Measurements from ENCODE around the gene SIRT1. TPM values are rescaled to one million over a fixed set of nuclear protein-coding genes. Genes with fewer than 3 reads are reported as not detected.
"Not testable (repeated sequence)": the region's sequence is repeated elsewhere in the genome, so short reads cannot be mapped to it uniquely, and the experiment has no call there.

SIRT1 gene
- 23.9 and 25.6 TPM in 2 replicates for total RNA-seq
- long read RNA-seq, full-length matches to known transcripts: 2 of 9 reads
- long read RNA-seq, partial matches to known transcripts: 5 of 9 reads
- long read RNA-seq, other reads (novel, unspliced or antisense): 2 of 9 reads

DNA sequence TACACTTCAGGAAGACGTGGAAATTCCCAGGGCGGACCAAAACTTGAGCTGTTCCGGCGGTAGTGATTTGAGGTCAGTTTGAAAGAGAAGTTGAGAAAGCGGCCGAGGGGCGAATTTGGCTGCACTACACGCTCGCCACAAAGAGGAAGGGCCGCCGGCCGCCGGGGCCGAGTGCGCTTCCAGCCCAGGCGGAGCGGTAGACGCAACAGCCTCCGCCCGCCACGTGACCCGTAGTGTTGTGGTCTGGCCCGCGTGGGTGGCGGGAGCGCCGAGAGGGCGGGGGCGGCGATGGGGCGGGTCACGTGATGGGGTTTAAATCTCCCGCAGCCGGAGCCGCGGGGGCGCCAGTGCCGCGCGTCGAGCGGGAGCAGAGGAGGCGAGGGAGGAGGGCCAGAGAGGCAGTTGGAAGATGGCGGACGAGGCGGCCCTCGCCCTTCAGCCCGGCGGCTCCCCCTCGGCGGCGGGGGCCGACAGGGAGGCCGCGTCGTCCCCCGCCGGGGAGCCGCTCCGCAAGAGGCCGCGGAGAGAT, at the start of gene SIRT1:
TSS of gene SIRT1 (plus strand) at position 344 of the 529 bp plus-strand sequence. CDS start at position 410, 66 bp downstream.
- Mint-ChIP-seq H3K27ac (ENCODE audit: unreplicated experiment) (peak within 1 kb of the TSS; percentile 95), H3K9me3 (ENCODE audit: unreplicated experiment) (no peaks in the 10 kb centered on the region), H3K27me3 (ENCODE audit: unreplicated experiment) (no peaks in the 10 kb centered on the region), H3K4me3 (ENCODE audit: unreplicated experiment) (peak within 1 kb of the TSS; percentile 88), H3K4me1 (ENCODE audit: unreplicated experiment) (peaks cover 26% of the 10 kb centered on the region), H3K36me3 (ENCODE audit: unreplicated experiment) (peaks cover 21% of the 10 kb centered on the region)
- TF ChIP-seq, protein P1, sequence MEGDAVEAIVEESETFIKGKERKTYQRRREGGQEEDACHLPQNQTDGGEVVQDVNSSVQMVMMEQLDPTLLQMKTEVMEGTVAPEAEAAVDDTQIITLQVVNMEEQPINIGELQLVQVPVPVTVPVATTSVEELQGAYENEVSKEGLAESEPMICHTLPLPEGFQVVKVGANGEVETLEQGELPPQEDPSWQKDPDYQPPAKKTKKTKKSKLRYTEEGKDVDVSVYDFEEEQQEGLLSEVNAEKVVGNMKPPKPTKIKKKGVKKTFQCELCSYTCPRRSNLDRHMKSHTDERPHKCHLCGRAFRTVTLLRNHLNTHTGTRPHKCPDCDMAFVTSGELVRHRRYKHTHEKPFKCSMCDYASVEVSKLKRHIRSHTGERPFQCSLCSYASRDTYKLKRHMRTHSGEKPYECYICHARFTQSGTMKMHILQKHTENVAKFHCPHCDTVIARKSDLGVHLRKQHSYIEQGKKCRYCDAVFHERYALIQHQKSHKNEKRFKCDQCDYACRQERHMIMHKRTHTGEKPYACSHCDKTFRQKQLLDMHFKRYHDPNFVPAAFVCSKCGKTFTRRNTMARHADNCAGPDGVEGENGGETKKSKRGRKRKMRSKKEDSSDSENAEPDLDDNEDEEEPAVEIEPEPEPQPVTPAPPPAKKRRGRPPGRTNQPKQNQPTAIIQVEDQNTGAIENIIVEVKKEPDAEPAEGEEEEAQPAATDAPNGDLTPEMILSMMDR (IDR thresholded peaks at IDR 0.05): no peak
- DNase-seq (ENCODE audit: extremely low spot score, unreplicated experiment): peak; percentile 99

DNA sequence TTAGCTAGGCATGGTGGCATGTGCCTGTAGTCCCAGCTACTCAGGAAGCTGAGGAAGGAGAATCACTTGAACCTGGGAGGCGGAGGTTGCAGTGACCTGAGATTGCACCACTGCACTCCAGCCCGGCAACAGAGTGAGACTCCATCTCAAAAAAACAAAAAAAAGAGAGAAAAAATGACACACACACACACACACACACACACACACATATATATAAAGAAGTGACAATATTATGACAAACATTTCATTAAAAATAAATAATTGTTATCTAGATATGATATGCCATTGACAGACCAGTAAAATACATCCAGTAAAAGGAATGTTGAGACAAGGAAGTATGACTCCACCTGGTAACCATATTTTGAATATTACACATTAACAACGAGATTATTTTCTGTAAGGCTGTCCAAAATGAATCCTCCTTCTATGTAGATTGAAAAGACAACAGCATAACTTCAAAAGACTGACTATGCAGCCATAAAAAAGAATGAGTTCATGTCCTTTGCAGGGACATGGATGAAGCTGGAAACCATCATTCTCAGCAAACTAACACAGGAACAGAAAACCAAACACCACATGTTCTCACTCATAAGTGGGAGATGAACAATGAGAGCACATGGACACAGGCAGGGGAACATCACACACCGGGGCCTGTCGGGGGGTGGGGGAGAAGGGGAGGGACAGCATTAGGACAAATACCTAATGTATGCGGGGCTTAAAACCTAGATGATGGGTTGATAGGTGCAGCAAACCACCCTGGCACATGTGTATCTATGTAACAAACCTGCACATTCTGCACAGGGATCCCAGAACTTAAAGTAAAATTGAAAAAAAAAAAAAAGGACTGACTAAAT, 48.7 kb upstream of the SIRT1 start:
- peaks cover 18% of the 10 kb centered on the region for H3K4me1 Mint-ChIP-seq (ENCODE audit: unreplicated experiment)
- not testable (repeated sequence) for H3K27ac Mint-ChIP-seq (ENCODE audit: unreplicated experiment); H3K9me3 Mint-ChIP-seq (ENCODE audit: unreplicated experiment); H3K27me3 Mint-ChIP-seq (ENCODE audit: unreplicated experiment); DNase-seq (ENCODE audit: extremely low spot score, unreplicated experiment); H3K36me3 Mint-ChIP-seq (ENCODE audit: unreplicated experiment)
- peak overlapping the region; percentile 37 for H3K4me3 Mint-ChIP-seq (ENCODE audit: unreplicated experiment)

DNA sequence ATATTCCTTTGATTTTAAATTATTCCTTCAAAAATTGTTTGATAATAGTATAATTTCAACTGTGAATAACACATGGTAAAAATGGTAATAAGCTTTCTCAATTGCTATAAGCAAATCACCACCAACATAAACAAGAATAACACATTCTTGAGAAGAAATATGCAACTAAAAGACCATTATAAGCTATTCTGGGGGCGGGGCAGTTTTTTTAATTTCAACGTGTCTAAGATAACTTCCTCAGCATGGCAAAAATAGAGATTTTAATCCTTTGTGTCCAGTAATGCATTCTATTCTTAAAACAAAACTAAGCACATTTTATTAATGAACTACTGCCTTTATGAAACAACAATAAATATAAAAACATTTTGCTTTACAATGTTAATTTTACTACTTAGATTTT, 48.0 kb upstream of the SIRT1 start:
- TF ChIP-seq, protein P1 (IDR thresholded peaks at IDR 0.05): no peak
- Mint-ChIP-seq H3K9me3 (ENCODE audit: unreplicated experiment) (peaks cover 7% of the 10 kb centered on the region), H3K36me3 (ENCODE audit: unreplicated experiment) (no peaks in the 10 kb centered on the region), H3K4me3 (ENCODE audit: unreplicated experiment) (no peak overlapping the region), H3K4me1 (ENCODE audit: unreplicated experiment) (peaks cover 18% of the 10 kb centered on the region), H3K27me3 (ENCODE audit: unreplicated experiment) (no peaks in the 10 kb centered on the region), H3K27ac (ENCODE audit: unreplicated experiment) (no peak overlapping the region)
- no peak for DNase-seq (ENCODE audit: extremely low spot score, unreplicated experiment)

DNA sequence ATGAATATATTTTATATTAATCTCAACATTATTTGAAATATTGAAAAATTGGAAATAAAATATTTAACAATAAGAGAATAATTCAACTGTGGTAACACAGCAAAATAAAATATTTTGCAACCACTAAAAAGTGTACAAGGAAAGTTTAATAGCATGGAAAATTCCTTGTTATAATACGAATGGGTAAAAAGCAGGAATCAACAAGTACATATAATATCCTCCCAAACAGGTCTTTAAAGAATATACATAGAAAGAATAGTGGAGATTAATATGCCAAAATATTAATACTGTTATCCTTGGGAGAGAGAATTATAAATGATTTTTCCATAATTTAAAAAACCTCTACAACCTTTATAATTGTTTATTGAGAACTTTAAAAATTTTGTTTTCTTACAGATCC, 47.5 kb upstream of the SIRT1 start:
- H3K9me3 Mint-ChIP-seq (ENCODE audit: unreplicated experiment): peaks cover 8% of the 10 kb centered on the region
- H3K27me3 Mint-ChIP-seq (ENCODE audit: unreplicated experiment): no peaks in the 10 kb centered on the region
- no peaks in the 10 kb centered on the region for H3K36me3 Mint-ChIP-seq (ENCODE audit: unreplicated experiment)
- H3K27ac Mint-ChIP-seq (ENCODE audit: unreplicated experiment): no peak overlapping the region
- H3K4me3 Mint-ChIP-seq (ENCODE audit: unreplicated experiment): peak overlapping the region; percentile 29
- peaks cover 18% of the 10 kb centered on the region for H3K4me1 Mint-ChIP-seq (ENCODE audit: unreplicated experiment)
- TF ChIP-seq, protein P1 (IDR thresholded peaks at IDR 0.05): no peak
- no peak for DNase-seq (ENCODE audit: extremely low spot score, unreplicated experiment)

DNA sequence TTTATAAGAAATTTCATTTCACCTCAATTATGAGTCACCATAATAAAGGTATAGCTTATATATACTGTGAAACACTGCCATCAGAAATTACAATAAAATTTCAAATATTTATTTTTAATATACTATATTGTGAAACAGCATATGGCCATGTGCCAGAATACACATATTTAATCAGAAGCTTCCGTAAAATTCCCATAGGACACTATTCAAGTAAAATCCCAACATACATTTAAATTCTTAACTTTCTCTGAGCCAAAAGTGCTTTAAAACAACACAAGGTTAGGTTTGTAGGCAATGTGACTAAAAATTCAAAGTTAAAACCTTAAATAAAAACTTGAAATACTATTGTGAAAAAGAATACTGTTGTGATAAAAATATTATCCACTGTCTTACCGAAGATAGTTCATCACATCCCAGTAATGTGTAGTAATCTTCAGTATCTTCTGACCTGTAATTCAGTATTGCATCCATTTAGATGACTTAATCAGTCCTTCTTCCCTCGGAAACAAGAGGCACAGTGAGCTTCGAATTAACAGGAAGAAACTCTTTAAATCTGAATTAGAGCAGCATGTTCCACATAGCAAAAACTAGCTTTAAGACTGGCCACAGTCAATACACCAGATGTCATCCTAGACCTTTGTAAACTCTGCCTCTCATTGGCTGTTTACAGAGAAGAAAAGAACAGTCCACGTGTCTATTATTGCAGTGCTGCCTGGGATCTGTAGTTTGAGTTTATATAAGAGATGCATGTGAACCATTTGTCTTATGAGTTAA, 46.7 kb upstream of the SIRT1 start, which contains the start of gene DNAJC12:
TSS of gene DNAJC12 (minus strand) at position 648 of the 774 bp plus-strand sequence. CDS start at position 471, 177 bp downstream.
- Mint-ChIP-seq H3K27me3 (ENCODE audit: unreplicated experiment) (no peaks in the 10 kb centered on the region), H3K27ac (ENCODE audit: unreplicated experiment) (peak within 1 kb of the TSS; percentile 80), H3K4me3 (ENCODE audit: unreplicated experiment) (peak within 1 kb of the TSS; percentile 83)

DNA sequence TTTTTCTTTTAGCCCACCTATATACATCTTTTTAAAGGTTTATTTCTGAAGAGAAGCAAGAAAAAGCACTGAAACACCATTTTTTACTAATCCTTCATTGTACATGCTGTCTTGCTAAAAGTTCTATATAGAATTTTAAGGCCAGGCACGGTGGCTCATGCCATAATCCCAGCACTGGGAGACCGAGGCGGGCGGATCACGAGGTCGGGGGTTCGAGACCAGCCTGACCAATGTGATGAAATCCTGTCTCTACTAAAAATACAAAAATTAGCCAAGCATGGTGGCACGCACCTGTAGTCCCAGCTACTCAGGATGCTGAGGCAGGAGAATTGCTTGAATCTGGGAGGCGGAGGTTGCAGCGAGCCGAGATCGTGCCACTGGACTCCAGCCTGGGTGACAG, 44.9 kb upstream of the SIRT1 start:
- DNase-seq (ENCODE audit: extremely low spot score, unreplicated experiment); H3K27ac Mint-ChIP-seq (ENCODE audit: unreplicated experiment); H3K36me3 Mint-ChIP-seq (ENCODE audit: unreplicated experiment); H3K9me3 Mint-ChIP-seq (ENCODE audit: unreplicated experiment); H3K27me3 Mint-ChIP-seq (ENCODE audit: unreplicated experiment); H3K4me3 Mint-ChIP-seq (ENCODE audit: unreplicated experiment): not testable (repeated sequence)
- peaks cover 18% of the 10 kb centered on the region for H3K4me1 Mint-ChIP-seq (ENCODE audit: unreplicated experiment)

More for the DNA sequence above, 46.7 kb upstream of the SIRT1 start, which contains the start of gene DNAJC12:
- H3K36me3 Mint-ChIP-seq (ENCODE audit: unreplicated experiment): no peaks in the 10 kb centered on the region
- no peak for DNase-seq (ENCODE audit: extremely low spot score, unreplicated experiment)
- H3K4me1 Mint-ChIP-seq (ENCODE audit: unreplicated experiment): peaks cover 18% of the 10 kb centered on the region
- TF ChIP-seq, protein P1 (IDR thresholded peaks at IDR 0.05): no peak
- H3K9me3 Mint-ChIP-seq (ENCODE audit: unreplicated experiment): peaks cover 8% of the 10 kb centered on the region

Measured in osteocyte (in vitro differentiated cells).